Measurements from ENCODE around the gene WNT7A.

Gene WNT7A

DNA sequence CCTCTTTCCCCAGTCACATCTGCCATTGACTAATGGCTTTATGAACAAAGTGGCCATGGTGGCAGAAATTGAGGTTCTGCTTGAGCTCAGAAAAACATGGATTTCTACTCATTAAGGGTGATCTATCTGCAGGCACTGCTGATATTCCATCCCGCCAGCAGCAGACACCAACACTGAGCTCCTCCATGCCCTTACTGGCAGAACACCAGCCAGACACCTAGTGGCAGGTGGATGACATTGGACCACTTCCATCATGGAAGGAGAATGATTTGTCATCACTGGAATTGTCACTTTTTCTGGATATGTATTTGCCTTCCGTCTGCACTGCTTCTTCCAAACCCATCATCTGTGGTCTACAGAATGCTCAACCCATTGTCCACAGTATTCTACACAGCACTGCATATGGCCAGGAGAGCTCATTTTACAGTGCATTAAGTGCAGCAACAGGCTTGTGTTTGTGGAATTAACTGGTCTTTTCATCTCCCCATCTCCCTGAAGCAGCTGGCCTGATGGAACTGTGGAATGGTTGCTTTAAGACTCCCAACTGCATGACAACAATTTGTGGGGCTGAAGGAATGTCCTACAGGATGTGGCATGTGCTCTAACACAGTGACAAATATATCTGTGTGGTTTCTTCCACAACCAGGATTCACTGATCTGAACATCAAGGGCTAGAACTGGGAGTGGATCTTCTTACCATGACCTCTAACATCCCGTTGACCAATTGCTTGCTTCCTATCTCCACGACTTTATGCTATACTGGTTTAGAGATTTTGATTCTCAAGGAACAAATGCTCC lies 103.4 kb downstream of the WNT7A start:
- no peak overlapping the region for H3K4me3 ChIP-seq (replicated peaks; ENCODE audit: low read depth, low read length)
- DNase-seq (ENCODE audit: low read depth): no peak
- TF ChIP-seq, protein P1, sequence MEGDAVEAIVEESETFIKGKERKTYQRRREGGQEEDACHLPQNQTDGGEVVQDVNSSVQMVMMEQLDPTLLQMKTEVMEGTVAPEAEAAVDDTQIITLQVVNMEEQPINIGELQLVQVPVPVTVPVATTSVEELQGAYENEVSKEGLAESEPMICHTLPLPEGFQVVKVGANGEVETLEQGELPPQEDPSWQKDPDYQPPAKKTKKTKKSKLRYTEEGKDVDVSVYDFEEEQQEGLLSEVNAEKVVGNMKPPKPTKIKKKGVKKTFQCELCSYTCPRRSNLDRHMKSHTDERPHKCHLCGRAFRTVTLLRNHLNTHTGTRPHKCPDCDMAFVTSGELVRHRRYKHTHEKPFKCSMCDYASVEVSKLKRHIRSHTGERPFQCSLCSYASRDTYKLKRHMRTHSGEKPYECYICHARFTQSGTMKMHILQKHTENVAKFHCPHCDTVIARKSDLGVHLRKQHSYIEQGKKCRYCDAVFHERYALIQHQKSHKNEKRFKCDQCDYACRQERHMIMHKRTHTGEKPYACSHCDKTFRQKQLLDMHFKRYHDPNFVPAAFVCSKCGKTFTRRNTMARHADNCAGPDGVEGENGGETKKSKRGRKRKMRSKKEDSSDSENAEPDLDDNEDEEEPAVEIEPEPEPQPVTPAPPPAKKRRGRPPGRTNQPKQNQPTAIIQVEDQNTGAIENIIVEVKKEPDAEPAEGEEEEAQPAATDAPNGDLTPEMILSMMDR (IDR thresholded peaks at IDR 0.05; ENCODE audit: low read length, missing control alignments): no peak

DNA sequence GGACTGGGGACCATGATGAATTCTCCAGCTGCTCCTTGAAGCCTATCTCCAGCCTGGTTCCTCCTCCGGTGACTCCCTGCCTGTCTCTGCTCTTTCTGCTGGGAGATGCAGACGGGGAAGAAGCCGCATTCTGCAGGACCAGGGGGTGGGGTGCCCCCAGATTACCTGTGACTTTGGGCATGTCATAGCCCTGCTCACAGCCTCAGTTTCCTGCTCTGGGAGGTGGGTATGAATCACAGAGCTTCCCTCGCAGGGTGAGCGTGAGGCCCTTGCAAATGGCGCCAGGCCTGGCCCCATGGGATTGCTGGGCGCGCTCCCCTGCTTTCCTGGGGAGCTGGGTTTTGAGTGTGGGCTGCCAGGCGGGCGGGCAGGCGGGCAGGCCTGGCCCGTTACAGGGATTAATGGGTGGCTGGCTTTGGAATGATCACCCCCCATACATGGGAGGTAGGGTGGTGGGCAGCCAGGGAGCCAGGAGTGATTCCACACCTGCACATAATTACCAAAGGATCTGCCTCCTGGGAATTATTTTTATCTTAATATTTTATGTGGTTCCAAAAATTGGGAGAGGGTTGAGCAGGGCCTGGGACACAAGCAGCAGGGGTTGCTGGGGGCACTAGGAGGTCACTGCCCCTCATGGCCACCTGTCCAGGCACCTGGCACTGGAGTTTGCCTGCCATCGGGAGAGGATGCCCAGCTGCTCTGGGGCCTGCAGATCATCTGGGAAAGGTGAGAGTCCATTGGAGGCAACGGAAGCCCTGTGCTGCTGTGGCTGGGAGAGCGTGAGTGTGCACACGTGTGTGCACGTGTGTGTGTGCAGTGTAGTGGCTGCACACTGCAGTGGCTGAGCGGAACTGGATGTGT lies 106.8 kb downstream of the WNT7A start:
- TF ChIP-seq, protein P1 (IDR thresholded peaks at IDR 0.05; ENCODE audit: low read length, missing control alignments): no peak
- no peak overlapping the region for H3K4me3 ChIP-seq (replicated peaks; ENCODE audit: low read depth, low read length)
- DNase-seq (ENCODE audit: low read depth): no peak

DNA sequence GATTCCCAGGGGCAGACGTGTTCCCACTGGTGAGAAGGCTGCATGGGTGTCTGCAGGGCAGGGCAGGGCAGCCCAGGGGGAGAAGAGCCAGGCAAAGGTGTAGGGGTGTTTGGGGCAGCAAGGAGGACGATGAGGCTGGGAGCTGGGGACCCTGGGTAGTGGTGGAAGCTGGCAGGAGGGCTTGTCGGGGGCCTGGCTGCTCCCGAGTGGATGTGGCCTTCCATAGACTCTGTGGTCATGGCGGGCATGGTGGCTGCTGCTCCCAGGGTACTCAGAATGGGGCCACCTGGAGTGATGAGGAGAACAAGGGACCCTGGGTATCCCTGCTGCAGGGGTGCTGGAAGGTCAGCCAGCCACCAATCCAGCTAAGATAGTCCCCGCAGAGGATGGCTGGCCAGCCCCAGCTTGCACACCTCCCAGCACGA lies 107.5 kb downstream of the WNT7A start:
- TF ChIP-seq, protein P1 (IDR thresholded peaks at IDR 0.05; ENCODE audit: low read length, missing control alignments): no peak
- no peak for DNase-seq (ENCODE audit: low read depth)
- H3K4me3 ChIP-seq (replicated peaks; ENCODE audit: low read depth, low read length): no peak overlapping the region

DNA sequence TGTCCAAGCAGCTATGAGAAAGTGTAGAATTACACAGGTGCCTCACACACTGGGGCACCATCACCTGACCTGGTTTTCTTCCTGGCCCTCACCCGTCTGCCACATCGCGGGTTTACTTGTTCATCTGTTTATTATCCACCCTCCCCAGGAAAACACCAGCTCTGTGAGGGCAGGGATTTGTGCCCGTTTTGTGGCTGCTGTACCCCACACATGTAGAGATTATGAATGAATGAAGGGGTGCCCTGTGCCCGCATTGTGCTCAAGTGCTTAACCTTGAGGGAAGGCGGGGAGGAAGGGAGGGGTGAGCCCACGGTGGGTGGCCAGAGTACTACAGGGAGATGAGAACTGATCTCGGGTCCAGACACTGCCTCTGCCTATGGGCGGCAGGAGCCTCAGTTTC lies 108.4 kb downstream of the WNT7A start:
- no peak overlapping the region for H3K4me3 ChIP-seq (replicated peaks; ENCODE audit: low read depth, low read length)
- DNase-seq (ENCODE audit: low read depth): no peak
- TF ChIP-seq, protein P1 (IDR thresholded peaks at IDR 0.05; ENCODE audit: low read length, missing control alignments): no peak

DNA sequence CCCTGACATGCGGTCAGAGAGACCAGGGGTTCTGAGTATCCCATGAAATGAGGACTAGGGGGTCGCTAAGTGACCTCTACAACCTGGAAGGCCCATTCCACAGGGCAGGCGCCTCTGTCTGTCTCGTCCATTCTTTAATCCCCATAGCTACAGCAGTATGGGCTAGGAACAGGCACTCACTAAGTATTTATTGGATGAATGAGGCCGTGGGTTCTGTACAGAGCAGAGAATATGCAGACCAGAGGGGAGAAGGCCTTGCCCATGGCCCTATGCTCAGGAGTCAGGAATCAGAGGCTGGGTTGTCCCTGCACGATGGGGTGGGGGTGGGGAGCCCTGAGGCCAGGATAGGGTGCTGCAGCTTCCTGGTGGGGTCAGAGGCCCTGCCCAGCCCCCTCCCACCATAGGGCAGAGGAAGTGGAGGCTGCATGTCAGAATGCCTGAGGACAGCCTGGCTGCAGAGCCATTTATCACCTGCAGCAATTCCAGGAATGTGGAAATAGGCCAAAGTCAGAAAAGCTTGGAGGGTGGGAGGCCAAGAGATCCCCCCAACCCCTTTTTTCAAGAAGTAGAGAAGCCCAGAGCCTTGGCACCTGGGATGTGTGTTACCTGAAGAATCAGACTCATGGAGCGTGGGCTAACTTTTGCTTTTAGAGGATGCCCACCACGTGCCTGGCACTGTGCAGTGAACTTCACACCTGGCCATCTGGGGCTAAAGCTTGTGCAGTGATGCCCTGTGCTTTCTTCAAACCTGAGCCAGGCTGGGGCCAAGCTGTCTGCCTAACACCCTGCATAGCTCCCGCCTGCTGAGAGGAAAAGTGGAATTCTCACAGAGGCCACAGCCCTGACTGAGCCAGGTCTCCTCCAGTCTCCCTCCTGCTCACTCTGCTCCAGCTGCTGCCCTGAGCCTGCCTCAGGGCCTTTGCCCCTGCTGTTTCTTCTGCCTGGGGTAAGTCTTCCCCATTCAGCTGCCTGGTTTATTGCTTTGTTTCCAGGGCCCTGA lies 109.4 kb downstream of the WNT7A start:
- no peak for DNase-seq (ENCODE audit: low read depth)
- no peak overlapping the region for H3K4me3 ChIP-seq (replicated peaks; ENCODE audit: low read depth, low read length)
- TF ChIP-seq, protein P1 (IDR thresholded peaks at IDR 0.05; ENCODE audit: low read length, missing control alignments): no peak

DNA sequence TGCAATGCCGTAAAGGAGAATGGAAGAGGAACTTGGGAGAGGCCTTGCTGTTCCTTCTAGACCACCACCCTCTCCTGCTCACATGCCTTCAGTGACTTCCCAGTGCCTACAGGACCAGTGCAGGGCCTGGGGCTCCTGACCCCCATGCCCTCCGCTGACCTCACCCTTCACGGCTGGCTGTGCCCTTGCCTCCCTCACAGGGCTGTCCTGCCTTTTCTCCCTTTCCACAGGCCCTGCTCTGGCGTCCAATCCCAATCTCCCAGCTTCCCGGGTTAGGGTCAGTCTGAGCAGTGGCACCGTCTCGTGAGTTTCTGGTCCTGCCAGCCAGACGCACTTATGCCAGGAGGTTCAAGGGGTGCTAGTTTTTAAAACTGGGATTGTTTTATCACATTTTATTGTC lies 110.4 kb downstream of the WNT7A start:
- DNase-seq (ENCODE audit: low read depth): no peak
- TF ChIP-seq, protein P1 (IDR thresholded peaks at IDR 0.05; ENCODE audit: low read length, missing control alignments): no peak

More for the DNA sequence above, 110.4 kb downstream of the WNT7A start:
- no peak overlapping the region for H3K4me3 ChIP-seq (replicated peaks; ENCODE audit: low read depth, low read length)
